HUES64 (cell line): ENCODE results near the gene EOGT.

Experiments
- H3K27ac ChIP-seq: 2 replicates; pipeline ENCODE4 v1.7.0; 2013; ENCODE audit warnings: low read depth, low read length, inconsistent platforms
- H3K27me3 ChIP-seq: 2 replicates; pipeline ENCODE4 v1.6.1; 2013; ENCODE audit warnings: mild to moderate bottlenecking, low read length; ENCODE audit not compliant: insufficient read depth
- H3K36me3 ChIP-seq: 2 replicates; pipeline ENCODE4 v1.6.1; 2013; ENCODE audit warnings: mild to moderate bottlenecking, low read length; ENCODE audit not compliant: insufficient read depth
- H3K4me1 ChIP-seq: 2 replicates; pipeline ENCODE4 v1.6.1; 2013; ENCODE audit warnings: mild to moderate bottlenecking, low read length, moderate library complexity; ENCODE audit not compliant: insufficient read depth
- H3K4me3 ChIP-seq: 2 replicates; pipeline ENCODE4 v1.5.1; 2013; ENCODE audit warnings: mild to moderate bottlenecking, low read length, moderate library complexity
- H3K9ac ChIP-seq: 2 replicates; pipeline ENCODE4 v1.6.1; 2013; ENCODE audit warnings: mild to moderate bottlenecking, low read depth, low read length
- H3K9me3 ChIP-seq: 2 replicates; pipeline ENCODE4 v1.6.1; 2013; ENCODE audit warnings: low read depth, low read length; ENCODE audit not compliant: insufficient read depth
- WGBS: fragments of 150-250, 120-280 bp; methylation state at CpG from one replicate; pipeline ENCODE4 v1.1.7; 2013; ENCODE audit warnings: missing lambda C conversion rate; 5-methylcytosine and 5-hydroxymethylcytosine counted together

The EOGT gene

GRCh38 chr3:68985146-68985790, 28.2 kb downstream of the EOGT start:
- Histone ChIP-seq H3K9ac (no peak overlapping the region), H3K4me3 (no peak overlapping the region), H3K27me3 (no peaks in the 10 kb centered on the region), H3K36me3 (peaks cover 84% of the 10 kb centered on the region), H3K4me1 (no peaks in the 10 kb centered on the region), H3K9me3 (no peaks in the 10 kb centered on the region), H3K27ac (no peak overlapping the region)
- 99% methylated on average over 2 of the region's 3 CpGs for WGBS

GRCh38 chr3:68984011-68984530, 29.4 kb downstream of the EOGT start:
- WGBS, result 91% methylated on average over 5 of the region's 5 CpGs
- no peak overlapping the region for H3K27ac ChIP-seq

GRCh38 chr3:68977486-68978167, 35.9 kb downstream of the EOGT start:
- no peaks in the 10 kb centered on the region for H3K4me1 ChIP-seq
- peaks cover 71% of the 10 kb centered on the region for H3K36me3 ChIP-seq
- H3K9me3 ChIP-seq, result no peaks in the 10 kb centered on the region
- no peak overlapping the region for H3K27ac ChIP-seq
- H3K27me3 ChIP-seq, result no peaks in the 10 kb centered on the region
- no peak overlapping the region for H3K4me3 ChIP-seq
- no peak overlapping the region for H3K9ac ChIP-seq
- 94% methylated on average over 7 of the region's 8 CpGs for WGBS

More at GRCh38 chr3:68984011-68984530, 29.4 kb downstream of the EOGT start:
- Histone ChIP-seq H3K9ac (no peak overlapping the region), H3K4me1 (no peaks in the 10 kb centered on the region), H3K4me3 (no peak overlapping the region), H3K27me3 (no peaks in the 10 kb centered on the region), H3K9me3 (no peaks in the 10 kb centered on the region), H3K36me3 (peaks cover 95% of the 10 kb centered on the region)

- H3K9me3 ChIP-seq, result no peaks in the 10 kb centered on the region
- no peak overlapping the region for H3K9ac ChIP-seq
- H3K4me1 ChIP-seq, result no peaks in the 10 kb centered on the region
- no peaks in the 10 kb centered on the region for H3K27me3 ChIP-seq
- no peak overlapping the region for H3K4me3 ChIP-seq
- H3K27ac ChIP-seq, result no peak overlapping the region
- peaks cover 44% of the 10 kb centered on the region for H3K36me3 ChIP-seq
- 84% methylated on average over 5 of the region's 5 CpGs for WGBS
Measured at GRCh38 chr3:68974711-68975110, 38.8 kb downstream of the EOGT start.

- no peaks in the 10 kb centered on the region for H3K9me3 ChIP-seq
- no peak overlapping the region for H3K4me3 ChIP-seq
- H3K36me3 ChIP-seq, result peaks cover 33% of the 10 kb centered on the region
- H3K9ac ChIP-seq, result no peak overlapping the region
- 83% methylated on average over 7 of the region's 7 CpGs for WGBS
- H3K27me3 ChIP-seq, result no peaks in the 10 kb centered on the region
- no peaks in the 10 kb centered on the region for H3K4me1 ChIP-seq
- no peak overlapping the region for H3K27ac ChIP-seq
Measured at GRCh38 chr3:68973639-68974038, 39.8 kb downstream of the EOGT start.

- H3K36me3 ChIP-seq, result peaks cover 21% of the 10 kb centered on the region
- WGBS, result 35% methylated on average over 11 of the region's 11 CpGs
- no peaks in the 10 kb centered on the region for H3K27me3 ChIP-seq
- H3K9ac ChIP-seq, result no peak overlapping the region
- no peaks in the 10 kb centered on the region for H3K9me3 ChIP-seq
- H3K27ac ChIP-seq, result no peak overlapping the region
- no peak overlapping the region for H3K4me3 ChIP-seq
- H3K4me1 ChIP-seq, result no peaks in the 10 kb centered on the region
Measured at GRCh38 chr3:68972358-68972979, 41.0 kb downstream of the EOGT start.

- Histone ChIP-seq H3K9me3 (no peaks in the 10 kb centered on the region), H3K27ac (no peak overlapping the region), H3K9ac (no peak overlapping the region), H3K36me3 (no peaks in the 10 kb centered on the region), H3K4me1 (no peaks in the 10 kb centered on the region), H3K27me3 (no peaks in the 10 kb centered on the region), H3K4me3 (no peak overlapping the region)
- 95% methylated on average over 2 of the region's 2 CpGs for WGBS
Measured at GRCh38 chr3:68964694-68965093, 48.8 kb downstream of the EOGT start.

GRCh38 chr3:68963891-68964290, 49.6 kb downstream of the EOGT start:
- H3K27me3 ChIP-seq, result no peaks in the 10 kb centered on the region
- WGBS, result 88% methylated on average over 5 of the region's 5 CpGs

GRCh38 chr3:68963376-68963775, 50.1 kb downstream of the EOGT start:
- Histone ChIP-seq H3K36me3 (no peaks in the 10 kb centered on the region), H3K9me3 (no peaks in the 10 kb centered on the region), H3K4me1 (no peaks in the 10 kb centered on the region), H3K9ac (no peak overlapping the region), H3K27ac (no peak overlapping the region), H3K4me3 (no peak overlapping the region), H3K27me3 (no peaks in the 10 kb centered on the region)

More at GRCh38 chr3:68963891-68964290, 49.6 kb downstream of the EOGT start:
- no peaks in the 10 kb centered on the region for H3K4me1 ChIP-seq
- H3K27ac ChIP-seq, result no peak overlapping the region
- H3K4me3 ChIP-seq, result no peak overlapping the region
- no peaks in the 10 kb centered on the region for H3K9me3 ChIP-seq
- H3K9ac ChIP-seq, result no peak overlapping the region
- no peaks in the 10 kb centered on the region for H3K36me3 ChIP-seq

GRCh38 chr3:68958932-68959331, 54.6 kb downstream of the EOGT start:
- Histone ChIP-seq H3K4me3 (no peak overlapping the region), H3K9ac (no peak overlapping the region), H3K27me3 (no peaks in the 10 kb centered on the region), H3K4me1 (peaks cover 5% of the 10 kb centered on the region), H3K27ac (no peak overlapping the region), H3K9me3 (no peaks in the 10 kb centered on the region), H3K36me3 (no peaks in the 10 kb centered on the region)
- 61% methylated on average over 3 of the region's 3 CpGs for WGBS

- 91% methylated on average over 3 of the region's 3 CpGs for WGBS
- Histone ChIP-seq H3K9me3 (no peaks in the 10 kb centered on the region), H3K4me1 (peaks cover 11% of the 10 kb centered on the region), H3K27ac (no peak overlapping the region), H3K4me3 (no peak overlapping the region), H3K36me3 (no peaks in the 10 kb centered on the region), H3K9ac (no peak overlapping the region), H3K27me3 (no peaks in the 10 kb centered on the region)
Measured at GRCh38 chr3:68957895-68958294, 55.6 kb downstream of the EOGT start.
